ENCODE results near the gene SECTM1. TPM values are rescaled to one million over a fixed set of nuclear protein-coding genes. Genes with fewer than 3 reads are reported as not detected.

The SECTM1 gene
- total and polyA plus RNA-seq, 2 experiments from 2014 or later, result 0.21 to 1.3 TPM

GRCh38 chr17:82302568-82302963 is 31.0 kb downstream of the SECTM1 start (continued):
- no peak for TF ChIP-seq REST (IDR thresholded peaks at IDR 0.05; ENCODE audit: unreplicated experiment)

- Mint-ChIP-seq H3K27ac (no peak overlapping the region), H3K9me3 (no peaks in the 10 kb centered on the region; the same call in 2 of the 3 replicates), H3K4me3 (no peak overlapping the region), H3K4me1 (peaks cover 10% of the 10 kb centered on the region), H3K36me3 (ENCODE audit: low read depth) (no peaks in the 10 kb centered on the region; the same call in 2 of the 3 replicates), H3K27me3 (ENCODE audit: insufficient read depth, low read depth, poor library complexity) (peaks cover 13% of the 10 kb centered on the region)
- H3K4me1 ChIP-seq (ENCODE audit: insufficient read depth), result no peaks in the 10 kb centered on the region
- no peak for ATAC-seq
- H3K4me3 ChIP-seq, result no peak overlapping the region
- no peak overlapping the region for H3K27ac ChIP-seq (ENCODE audit: low read depth)
- H3F3A ChIP-seq (replicated peaks; ENCODE audit: low read depth), result peaks cover 2% of the 10 kb centered on the region
- no peak overlapping the region for H3K4me2 ChIP-seq
- H3K27me3 ChIP-seq (ENCODE audit: insufficient read depth), result no peaks in the 10 kb centered on the region
- no peaks in the 10 kb centered on the region for H4K20me1 ChIP-seq (replicated peaks; ENCODE audit: insufficient read depth)
- no peaks in the 10 kb centered on the region for H3K36me3 ChIP-seq (ENCODE audit: insufficient read depth)
- no peaks in the 10 kb centered on the region for H3K79me2 ChIP-seq (replicated peaks; ENCODE audit: insufficient read depth)
- no peak for DNase-seq (ENCODE audit: low spot score)
- H3K9me2 ChIP-seq (ENCODE audit: insufficient read depth), result no peaks in the 10 kb centered on the region
- H2AFZ ChIP-seq, result no peak overlapping the region
- TF ChIP-seq JUNB (IDR thresholded peaks at IDR 0.05; ENCODE audit: unreplicated experiment) (no peak), ZNF331 (CRISPR knock-in tag; IDR thresholded peaks at IDR 0.05; ENCODE audit: low read depth) (no peak), REST (IDR thresholded peaks at IDR 0.05; ENCODE audit: unreplicated experiment) (no peak), ZNF462 (CRISPR knock-in tag; IDR thresholded peaks at IDR 0.05) (no peak), ZNF114 (CRISPR knock-in tag; IDR thresholded peaks at IDR 0.05) (no peak), CTCF (conservative IDR thresholded peaks at IDR 0.05; ENCODE audit: low read depth in 2 of 2) (no peak), POLR2AphosphoS5 (IDR thresholded peaks at IDR 0.05; ENCODE audit: low read depth) (no peak)
Measured at GRCh38 chr17:82301916-82302567, 31.5 kb downstream of the SECTM1 start.
